ENCODE data around the gene SLC25A43. TPM values are rescaled to one million over a fixed set of nuclear protein-coding genes. Genes with fewer than 3 reads are reported as not detected.

SLC25A43 gene
- total RNA-seq, 4 donors from 2014 or later: 2.6 to 19.2 (median 9.9) TPM

DNA sequence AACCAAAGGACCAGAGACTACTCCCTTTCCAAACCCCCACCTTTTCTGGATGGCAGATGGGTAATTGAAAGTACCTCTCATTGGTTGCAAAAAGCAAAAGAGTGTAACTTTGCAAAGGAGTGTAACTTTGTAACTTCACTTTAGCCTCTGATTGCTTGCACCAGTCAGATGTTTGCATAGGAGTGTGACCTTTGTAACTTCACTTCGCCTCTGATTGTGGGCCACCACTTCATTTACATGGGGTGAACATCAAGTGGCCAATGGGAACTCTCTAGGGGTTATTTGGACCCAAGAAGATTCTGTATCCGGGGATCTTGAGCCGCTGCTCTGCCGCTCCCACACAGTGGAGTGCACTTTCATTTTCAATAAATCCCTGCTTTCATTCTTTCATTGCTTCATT lies 9.9 kb upstream of the SLC25A43 start:
- no peak for DNase-seq
- Histone ChIP-seq H3K4me1 (no peaks in the 10 kb centered on the region), H3K36me3 (no peaks in the 10 kb centered on the region), H3K27me3 (no peaks in the 10 kb centered on the region), H3K9me3 (no peaks in the 10 kb centered on the region), H3K4me3 (replicated peaks in 1 of 3) (no peak overlapping the region), H3K27ac (no peak overlapping the region)
- intact Hi-C loops (cut with DNase I): no loop called here
- 71 to 75% methylated on average over 4 of the region's 4 CpGs for WGBS, 2 donors
- no peak for TF ChIP-seq POLR2A (IDR thresholded peaks at IDR 0.05)
- TF ChIP-seq, protein P1, sequence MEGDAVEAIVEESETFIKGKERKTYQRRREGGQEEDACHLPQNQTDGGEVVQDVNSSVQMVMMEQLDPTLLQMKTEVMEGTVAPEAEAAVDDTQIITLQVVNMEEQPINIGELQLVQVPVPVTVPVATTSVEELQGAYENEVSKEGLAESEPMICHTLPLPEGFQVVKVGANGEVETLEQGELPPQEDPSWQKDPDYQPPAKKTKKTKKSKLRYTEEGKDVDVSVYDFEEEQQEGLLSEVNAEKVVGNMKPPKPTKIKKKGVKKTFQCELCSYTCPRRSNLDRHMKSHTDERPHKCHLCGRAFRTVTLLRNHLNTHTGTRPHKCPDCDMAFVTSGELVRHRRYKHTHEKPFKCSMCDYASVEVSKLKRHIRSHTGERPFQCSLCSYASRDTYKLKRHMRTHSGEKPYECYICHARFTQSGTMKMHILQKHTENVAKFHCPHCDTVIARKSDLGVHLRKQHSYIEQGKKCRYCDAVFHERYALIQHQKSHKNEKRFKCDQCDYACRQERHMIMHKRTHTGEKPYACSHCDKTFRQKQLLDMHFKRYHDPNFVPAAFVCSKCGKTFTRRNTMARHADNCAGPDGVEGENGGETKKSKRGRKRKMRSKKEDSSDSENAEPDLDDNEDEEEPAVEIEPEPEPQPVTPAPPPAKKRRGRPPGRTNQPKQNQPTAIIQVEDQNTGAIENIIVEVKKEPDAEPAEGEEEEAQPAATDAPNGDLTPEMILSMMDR (IDR thresholded peaks at IDR 0.05): no peak

DNA sequence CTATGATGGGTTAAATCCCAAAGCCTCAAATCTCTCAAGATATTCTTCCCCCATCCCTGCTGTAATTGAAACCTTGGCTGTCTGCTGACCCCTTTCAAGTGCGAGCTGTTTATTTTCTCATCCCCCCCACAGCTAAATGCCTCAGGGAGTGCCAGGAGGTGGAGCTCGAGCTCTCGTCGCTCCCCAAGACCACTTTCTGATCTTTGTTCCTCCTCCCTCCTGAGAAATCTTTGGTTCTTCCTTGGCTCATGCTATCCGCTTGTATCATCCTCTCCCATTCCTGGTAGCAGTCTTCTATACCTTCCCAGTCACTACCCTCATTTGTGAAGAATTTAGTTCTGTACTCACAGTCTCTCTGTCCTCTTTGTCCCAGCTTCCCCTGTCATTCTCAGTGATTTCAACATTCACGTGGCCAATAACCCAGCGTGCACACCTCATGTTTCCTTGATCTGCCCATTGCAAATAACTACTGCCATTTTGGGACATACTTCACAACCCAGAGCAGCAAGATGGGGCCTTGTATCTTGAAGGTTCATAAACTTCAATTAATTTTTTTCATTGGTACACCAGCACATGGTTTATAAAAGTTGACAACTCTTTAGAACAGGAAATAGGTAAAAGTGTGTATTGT lies 9.2 kb upstream of the SLC25A43 start:
- Histone ChIP-seq H3K27me3 (no peaks in the 10 kb centered on the region), H3K27ac (no peak overlapping the region), H3K9me3 (no peaks in the 10 kb centered on the region), H3K36me3 (no peaks in the 10 kb centered on the region), H3K4me3 (replicated peaks in 1 of 3) (no peak overlapping the region), H3K4me1 (no peaks in the 10 kb centered on the region)
- DNase-seq: peak in 1 of 2 donors; percentile 1
- 39 to 50% methylated on average over 7 of the region's 7 CpGs for WGBS, 2 donors
- TF ChIP-seq POLR2A (IDR thresholded peaks at IDR 0.05): no peak
- TF ChIP-seq, protein P1 (IDR thresholded peaks at IDR 0.05): no peak
- intact Hi-C loops (cut with DNase I): no loop called here

DNA sequence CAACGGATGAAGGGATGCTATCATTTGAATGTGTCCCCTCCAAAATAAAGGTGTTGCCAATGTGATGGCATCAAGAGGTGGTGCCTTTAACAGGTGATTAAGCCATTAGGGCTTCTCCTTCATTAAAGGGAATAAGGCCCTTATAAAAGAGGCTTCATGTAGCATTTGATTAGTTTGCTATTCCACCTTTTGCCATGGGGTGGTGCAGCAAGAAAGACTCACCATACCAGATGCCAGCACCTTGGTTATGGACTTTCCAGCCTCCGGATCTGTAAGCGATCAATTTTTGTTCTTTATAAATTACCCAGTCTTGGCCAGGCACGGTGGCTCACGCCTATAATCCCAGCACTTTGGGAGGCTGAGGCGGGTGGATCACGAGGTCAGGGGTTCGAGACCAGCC lies 7.9 kb upstream of the SLC25A43 start:
- intact Hi-C loops (cut with DNase I): no loop called here
- no peak for TF ChIP-seq POLR2A (IDR thresholded peaks at IDR 0.05)
- TF ChIP-seq, protein P1 (IDR thresholded peaks at IDR 0.05): no peak
- WGBS, 2 donors: 76 to 92% methylated on average over 6 to 8 of the region's 8 CpGs
- H3K27me3 ChIP-seq: no peaks in the 10 kb centered on the region
- no peak overlapping the region for H3K27ac ChIP-seq
- DNase-seq: no peak
- no peaks in the 10 kb centered on the region for H3K9me3 ChIP-seq
- H3K4me3 ChIP-seq (replicated peaks in 1 of 3): no peak overlapping the region
- no peaks in the 10 kb centered on the region for H3K4me1 ChIP-seq
- H3K36me3 ChIP-seq: no peaks in the 10 kb centered on the region

DNA sequence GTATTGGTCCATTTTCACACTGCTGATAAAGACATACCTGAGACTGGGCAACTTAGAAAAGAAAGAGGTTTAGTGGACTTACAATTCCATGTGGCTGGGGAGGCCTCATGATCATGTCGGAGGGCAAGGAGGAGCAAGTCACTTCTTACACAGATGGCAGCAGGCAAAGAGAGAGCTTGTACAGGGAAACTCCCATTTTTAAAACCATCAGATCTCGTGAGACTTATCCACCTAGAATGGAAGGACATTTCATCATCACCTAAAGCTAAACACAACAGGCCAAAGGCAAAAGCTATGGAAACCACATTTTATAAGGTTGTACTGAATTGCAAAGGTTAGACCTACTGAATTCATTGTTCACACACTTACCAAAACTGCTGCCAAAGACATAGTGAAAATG lies 6.0 kb upstream of the SLC25A43 start:
- TF ChIP-seq, protein P1 (IDR thresholded peaks at IDR 0.05): no peak
- no peak for TF ChIP-seq POLR2A (IDR thresholded peaks at IDR 0.05)
- Histone ChIP-seq H3K27me3 (no peaks in the 10 kb centered on the region), H3K9me3 (no peaks in the 10 kb centered on the region), H3K4me3 (replicated peaks in 1 of 3) (no peak overlapping the region), H3K27ac (no peak overlapping the region), H3K4me1 (no peaks in the 10 kb centered on the region), H3K36me3 (no peaks in the 10 kb centered on the region)
- intact Hi-C loops (cut with DNase I): no loop called here
- DNase-seq: no peak
- WGBS, 2 donors: 91 to 92% methylated on average over 2 of the region's 2 CpGs

DNA sequence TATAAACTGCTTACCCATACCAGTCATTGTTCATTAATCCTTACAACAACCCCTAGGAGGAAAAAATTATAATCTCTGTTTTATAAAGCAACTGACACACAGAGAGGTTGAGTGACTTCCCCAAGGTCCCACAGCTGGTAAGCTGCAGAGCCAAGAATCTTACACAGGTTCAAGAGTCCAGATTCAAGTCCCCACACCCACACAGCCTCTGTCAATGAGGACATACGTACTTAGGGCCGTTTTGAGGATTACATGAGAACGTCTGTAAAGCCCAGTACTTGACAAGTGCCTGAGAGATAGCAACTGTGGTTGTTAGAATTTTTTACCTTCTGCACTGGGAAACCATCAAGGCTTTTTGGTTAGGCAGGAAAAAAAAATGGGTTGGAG lies 556 bp upstream of the SLC25A43 start:
- no peak for DNase-seq
- intact Hi-C loops (cut with DNase I): no loop called here
- Histone ChIP-seq H3K4me1 (no peaks in the 10 kb centered on the region), H3K36me3 (no peaks in the 10 kb centered on the region), H3K4me3 (replicated peaks in 1 of 3) (peak overlapping the region in 2 of 3 donors; percentile 30 to 57), H3K9me3 (no peaks in the 10 kb centered on the region), H3K27ac (peak overlapping the region in 2 of 3 donors; percentile 35 to 52), H3K27me3 (no peaks in the 10 kb centered on the region)
- TF ChIP-seq, protein P1 (IDR thresholded peaks at IDR 0.05): no peak
- no peak for TF ChIP-seq POLR2A (IDR thresholded peaks at IDR 0.05)
- 13 to 26% methylated on average over 3 of the region's 3 CpGs for WGBS, 2 donors

Measured in thyroid gland (tissue), 4 donors.